ENCODE data around the gene RTN4RL1. TPM values are rescaled to one million over a fixed set of nuclear protein-coding genes. Genes with fewer than 3 reads are reported as not detected.

The RTN4RL1 gene
- total RNA-seq, 1 donor from 2014 or later = 12.4 TPM

- Mint-ChIP-seq H3K9me3 (ENCODE audit: low read depth) (no peaks in the 10 kb centered on the region), H3K4me3 (ENCODE audit: low read depth) (no peak overlapping the region), H3K36me3 (ENCODE audit: insufficient read depth) (peaks cover 12% of the 10 kb centered on the region), H3K4me1 (ENCODE audit: low read depth) (peaks cover 5% of the 10 kb centered on the region), H3K27ac (no peak overlapping the region), H3K27me3 (no peaks in the 10 kb centered on the region)
- TF ChIP-seq CTCF (IDR thresholded peaks at IDR 0.05; ENCODE audit: unreplicated experiment) = no peak
- no peak for DNase-seq (ENCODE audit: low spot score, unreplicated experiment)
Observed at GRCh38 chr17:2009737-2010136, 15.4 kb downstream of the RTN4RL1 start.

DNA sequence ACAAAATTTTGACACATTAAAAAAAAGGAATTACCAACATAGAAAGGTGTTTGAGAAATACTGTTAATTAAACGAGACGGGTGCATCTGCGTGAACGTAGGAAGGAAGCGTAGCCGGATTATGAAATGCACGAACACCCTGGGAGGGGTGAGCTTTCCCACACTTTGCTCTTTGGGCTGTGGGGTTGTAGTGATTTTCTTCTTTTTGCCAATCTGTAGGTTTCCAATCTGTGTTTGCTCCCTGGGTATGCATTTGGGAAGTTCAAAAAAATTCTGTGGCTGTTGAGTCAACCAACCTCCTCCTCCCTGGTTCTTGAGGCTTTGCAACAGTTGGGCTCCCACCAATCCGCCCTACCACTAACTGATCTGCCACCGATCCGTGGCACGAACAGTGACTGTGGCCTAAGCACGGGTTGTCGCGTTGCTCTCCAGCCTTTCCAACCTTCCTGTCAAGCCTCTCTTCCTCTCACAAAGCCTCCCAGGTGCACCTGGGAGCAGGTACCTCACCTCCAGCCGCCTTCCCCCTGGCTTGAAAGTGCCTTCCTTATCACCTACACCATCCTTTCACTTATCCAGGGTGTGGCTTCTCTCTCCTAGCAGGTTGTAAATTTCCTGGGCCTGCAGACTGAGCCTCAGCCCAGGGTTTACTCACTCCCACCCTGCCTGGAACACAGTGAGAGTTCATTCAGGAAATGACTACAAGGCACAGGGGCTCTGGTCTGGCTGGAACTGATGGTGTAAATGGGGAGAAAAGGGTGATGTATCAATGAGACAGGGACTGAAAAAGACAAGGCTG lies 16.6 kb downstream of the RTN4RL1 start:
- Mint-ChIP-seq H3K9me3 (ENCODE audit: low read depth) (no peaks in the 10 kb centered on the region), H3K36me3 (ENCODE audit: insufficient read depth) (peaks cover 9% of the 10 kb centered on the region), H3K27me3 (no peaks in the 10 kb centered on the region), H3K27ac (peak overlapping the region; percentile 46), H3K4me1 (ENCODE audit: low read depth) (peaks cover 6% of the 10 kb centered on the region), H3K4me3 (ENCODE audit: low read depth) (no peak overlapping the region)
- TF ChIP-seq CTCF (IDR thresholded peaks at IDR 0.05; ENCODE audit: unreplicated experiment) = no peak
- DNase-seq (ENCODE audit: low spot score, unreplicated experiment) = no peak

GRCh38 chr17:2004435-2004952 lies 20.6 kb downstream of the RTN4RL1 start:
- Mint-ChIP-seq H3K4me1 (ENCODE audit: low read depth) (peaks cover 20% of the 10 kb centered on the region), H3K36me3 (ENCODE audit: insufficient read depth) (peaks cover 3% of the 10 kb centered on the region), H3K27ac (no peak overlapping the region), H3K27me3 (no peaks in the 10 kb centered on the region), H3K9me3 (ENCODE audit: low read depth) (no peaks in the 10 kb centered on the region), H3K4me3 (ENCODE audit: low read depth) (no peak overlapping the region)
- no peak for TF ChIP-seq CTCF (IDR thresholded peaks at IDR 0.05; ENCODE audit: unreplicated experiment)
- no peak for DNase-seq (ENCODE audit: low spot score, unreplicated experiment)

- no peaks in the 10 kb centered on the region for H3K27me3 Mint-ChIP-seq
- no peak overlapping the region for H3K4me3 Mint-ChIP-seq (ENCODE audit: low read depth)
- peaks cover 3% of the 10 kb centered on the region for H3K36me3 Mint-ChIP-seq (ENCODE audit: insufficient read depth)
- H3K9me3 Mint-ChIP-seq (ENCODE audit: low read depth) = no peaks in the 10 kb centered on the region
- H3K27ac Mint-ChIP-seq = no peak overlapping the region
- DNase-seq (ENCODE audit: low spot score, unreplicated experiment) = no peak
- TF ChIP-seq CTCF (IDR thresholded peaks at IDR 0.05; ENCODE audit: unreplicated experiment) = no peak
- H3K4me1 Mint-ChIP-seq (ENCODE audit: low read depth) = peaks cover 24% of the 10 kb centered on the region
Observed at GRCh38 chr17:2003525-2003924, 21.6 kb downstream of the RTN4RL1 start.

GRCh38 chr17:2002767-2003329 lies 22.3 kb downstream of the RTN4RL1 start:
- DNase-seq (ENCODE audit: low spot score, unreplicated experiment) = no peak
- no peak overlapping the region for H3K4me3 Mint-ChIP-seq (ENCODE audit: low read depth)

More at GRCh38 chr17:2002767-2003329, 22.3 kb downstream of the RTN4RL1 start:
- TF ChIP-seq CTCF (IDR thresholded peaks at IDR 0.05; ENCODE audit: unreplicated experiment) = no peak
- Mint-ChIP-seq H3K4me1 (ENCODE audit: low read depth) (peaks cover 24% of the 10 kb centered on the region), H3K27ac (peak overlapping the region; percentile 86), H3K27me3 (no peaks in the 10 kb centered on the region), H3K9me3 (ENCODE audit: low read depth) (no peaks in the 10 kb centered on the region), H3K36me3 (ENCODE audit: insufficient read depth) (peaks cover 3% of the 10 kb centered on the region)
